ENCODE data around the gene DHX36. TPM values are rescaled to one million over a fixed set of nuclear protein-coding genes. Genes with fewer than 3 reads are reported as not detected.

Gene DHX36
- total RNA-seq, 6 experiments from 2014 or later: 17.6 to 39.1 (median 22.7) TPM

DNA sequence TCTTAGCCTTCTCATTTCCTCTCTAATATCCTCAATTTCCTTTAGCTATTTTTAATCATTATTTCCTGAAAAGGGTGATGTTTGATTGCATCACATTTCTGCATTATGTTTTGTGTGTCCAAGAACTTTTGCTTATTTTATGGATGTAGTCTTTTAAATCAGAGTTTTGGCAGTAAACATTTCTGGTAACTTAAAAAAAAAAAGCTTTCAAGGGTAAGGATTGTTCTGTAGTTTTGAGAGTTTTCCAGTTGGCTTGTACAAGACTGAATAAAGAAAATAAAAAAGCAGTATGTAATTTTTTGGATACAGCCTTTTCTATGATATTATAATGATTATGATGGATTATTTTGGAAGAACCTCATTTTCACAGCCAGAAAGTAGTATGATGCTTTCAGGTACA lies 99.4 kb downstream of the DHX36 start:
- peaks cover 0 to 21% (median 5%) of the 10 kb centered on the region in 4 donors for H3K36me3 ChIP-seq
- no peaks in the 10 kb centered on the region for H3K27me3 ChIP-seq
- peaks cover 0 to 3% (median 0%) of the 10 kb centered on the region in 4 donors for H3K4me1 ChIP-seq
- DNase-seq (no peak), ATAC-seq (no peak)
- intact Hi-C loops (cut with DNase I): no loop called here
- H3K4me3 ChIP-seq: no peak overlapping the region
- TF ChIP-seq POLR2A (IDR thresholded peaks at IDR 0.05): no peak
- no peak overlapping the region for H3K27ac ChIP-seq
- H3K9me3 ChIP-seq: no peaks in the 10 kb centered on the region

DNA sequence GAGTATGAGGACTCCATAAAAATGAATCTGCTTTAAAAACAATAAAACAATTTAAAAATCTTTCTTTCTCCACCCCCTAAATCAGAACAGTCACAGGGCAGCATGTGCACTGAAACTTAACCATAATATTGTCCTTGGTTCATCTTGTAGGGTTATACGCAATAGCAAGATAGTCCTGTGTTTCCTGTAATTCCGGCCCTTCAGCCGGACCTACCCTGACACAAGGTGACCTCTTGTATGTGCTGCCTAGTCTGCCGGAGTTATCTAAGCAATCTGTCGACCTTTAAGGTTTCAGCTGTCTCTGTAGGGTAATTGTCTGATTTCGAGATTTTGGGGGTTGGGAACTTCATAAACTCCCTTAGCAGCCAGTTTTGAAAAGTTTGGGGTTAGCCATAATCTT lies 99.9 kb downstream of the DHX36 start:
- H3K27ac ChIP-seq: no peak overlapping the region
- ATAC-seq (peak in 3 of 4 donors; percentile 22 to 29 (median 22)), DNase-seq (no peak)
- no peaks in the 10 kb centered on the region for H3K27me3 ChIP-seq
- 53% methylated on average over 6 of the region's 6 CpGs for WGBS (ENCODE audit: insufficient coverage, low coverage, low lambda C conversion rate, missing lambda C conversion rate)
- peaks cover 0 to 21% (median 5%) of the 10 kb centered on the region in 4 donors for H3K36me3 ChIP-seq
- H3K9me3 ChIP-seq: no peaks in the 10 kb centered on the region
- peaks cover 0 to 3% (median 0%) of the 10 kb centered on the region in 4 donors for H3K4me1 ChIP-seq
- TF ChIP-seq, protein P1, sequence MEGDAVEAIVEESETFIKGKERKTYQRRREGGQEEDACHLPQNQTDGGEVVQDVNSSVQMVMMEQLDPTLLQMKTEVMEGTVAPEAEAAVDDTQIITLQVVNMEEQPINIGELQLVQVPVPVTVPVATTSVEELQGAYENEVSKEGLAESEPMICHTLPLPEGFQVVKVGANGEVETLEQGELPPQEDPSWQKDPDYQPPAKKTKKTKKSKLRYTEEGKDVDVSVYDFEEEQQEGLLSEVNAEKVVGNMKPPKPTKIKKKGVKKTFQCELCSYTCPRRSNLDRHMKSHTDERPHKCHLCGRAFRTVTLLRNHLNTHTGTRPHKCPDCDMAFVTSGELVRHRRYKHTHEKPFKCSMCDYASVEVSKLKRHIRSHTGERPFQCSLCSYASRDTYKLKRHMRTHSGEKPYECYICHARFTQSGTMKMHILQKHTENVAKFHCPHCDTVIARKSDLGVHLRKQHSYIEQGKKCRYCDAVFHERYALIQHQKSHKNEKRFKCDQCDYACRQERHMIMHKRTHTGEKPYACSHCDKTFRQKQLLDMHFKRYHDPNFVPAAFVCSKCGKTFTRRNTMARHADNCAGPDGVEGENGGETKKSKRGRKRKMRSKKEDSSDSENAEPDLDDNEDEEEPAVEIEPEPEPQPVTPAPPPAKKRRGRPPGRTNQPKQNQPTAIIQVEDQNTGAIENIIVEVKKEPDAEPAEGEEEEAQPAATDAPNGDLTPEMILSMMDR (IDR thresholded peaks at IDR 0.05): no peak
- no peak for TF ChIP-seq POLR2A (IDR thresholded peaks at IDR 0.05)
- H3K4me3 ChIP-seq: no peak overlapping the region
- intact Hi-C loops (cut with DNase I): no loop called here

DNA sequence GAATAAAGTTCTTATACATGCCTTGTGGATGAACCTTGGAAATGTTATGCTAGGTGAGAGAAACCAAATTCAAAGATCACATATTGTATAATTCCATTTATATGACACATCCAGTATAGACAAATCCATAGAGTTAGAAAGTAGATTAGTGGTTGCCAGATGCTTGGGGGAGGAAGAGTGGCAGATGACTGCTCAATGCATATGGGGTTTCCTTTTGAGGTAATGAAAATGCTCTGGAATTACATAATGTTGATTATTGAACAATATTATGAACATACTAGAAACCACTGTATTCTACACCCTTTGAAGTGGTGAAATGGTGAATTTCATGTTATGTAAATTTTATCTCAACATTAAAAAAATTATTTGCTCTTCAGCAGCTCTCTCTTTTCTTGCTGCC lies 100.8 kb downstream of the DHX36 start:
- Histone ChIP-seq H3K4me3 (no peak overlapping the region), H3K27ac (no peak overlapping the region), H3K4me1 (peaks cover 0 to 3% (median 0%) of the 10 kb centered on the region in 4 donors), H3K9me3 (no peaks in the 10 kb centered on the region), H3K36me3 (peaks cover 0 to 17% (median 4%) of the 10 kb centered on the region in 4 donors), H3K27me3 (no peaks in the 10 kb centered on the region)
- no peak for TF ChIP-seq POLR2A (IDR thresholded peaks at IDR 0.05)
- DNase-seq (no peak), ATAC-seq (no peak)
- intact Hi-C loops (cut with DNase I): no loop called here

Small RNAs within 50 kb of the gene (small RNA-seq; reads per million reads assigned to genes)
- gene RF01210: 0 reads per million in 2 experiments

Other genes starting within 250 kb of the DHX36 start
- gene ARHGEF26, start 203.1 kb downstream of the DHX36 start, total RNA-seq: 10 to 100 TPM in 5 of 6 experiments, 1 to 10 TPM in 1; 8.7 to 42.3 (median 24.5) TPM
- not detected for gene GPR149, start 105.7 kb upstream of the DHX36 start, total RNA-seq